Activated naive CD4-positive, alpha-beta T cell treated with anti-CD3 and anti-CD28 coated beads, Interleukin-2, amount 50 U/mL, for 16 hours (primary cell): ENCODE results near the gene SLC12A5.
"Not testable (repeated sequence)": the region's sequence is repeated elsewhere in the genome, so short reads cannot be mapped to it uniquely, and the experiment has no call there.

Experiments used
- DNase-seq: peaks from one replicate; pipeline ENCODE4 v3.0.0-alpha.2; 2020

Gene SLC12A5

GRCh38 chr20:46028772-46029371 is at the start of gene SLC12A5:
SLC12A5 (plus strand) TSS chr20:46029215; CDS start chr20:46029345, 130 bp downstream.
- no peak for DNase-seq

GRCh38 chr20:45981261-45981660 is 47.8 kb upstream of the SLC12A5 start:
- DNase-seq, result no peak

- DNase-seq, result no peak
Measured at GRCh38 chr20:45983279-45983743, 45.7 kb upstream of the SLC12A5 start.

- DNase-seq, result no peak
Measured at GRCh38 chr20:45985573-45985972, 43.4 kb upstream of the SLC12A5 start.

- peak; percentile 78 for DNase-seq
Measured at GRCh38 chr20:45987108-45987780, 41.8 kb upstream of the SLC12A5 start.

- DNase-seq, result not testable (repeated sequence)
Measured at GRCh38 chr20:45988830-45989229, 40.2 kb upstream of the SLC12A5 start.

GRCh38 chr20:45991616-45992015 is 37.4 kb upstream of the SLC12A5 start:
- DNase-seq, result no peak

- no peak for DNase-seq
Measured at GRCh38 chr20:45993197-45993951, 35.6 kb upstream of the SLC12A5 start.

GRCh38 chr20:45994761-45995493 is 34.1 kb upstream of the SLC12A5 start:
- no peak for DNase-seq

- DNase-seq, result not testable (repeated sequence)
Measured at GRCh38 chr20:45995495-45996097, 33.4 kb upstream of the SLC12A5 start.

- no peak for DNase-seq
Measured at GRCh38 chr20:45997187-45997586, 31.8 kb upstream of the SLC12A5 start.

GRCh38 chr20:45998337-45998736 is 30.7 kb upstream of the SLC12A5 start:
- DNase-seq, result no peak

- DNase-seq, result no peak
Measured at GRCh38 chr20:45998761-45999160, 30.3 kb upstream of the SLC12A5 start.

- no peak for DNase-seq
Measured at GRCh38 chr20:45999557-46000261, 29.3 kb upstream of the SLC12A5 start.

- no peak for DNase-seq
Measured at GRCh38 chr20:46000262-46000996, 28.6 kb upstream of the SLC12A5 start.

- DNase-seq, result no peak
Measured at GRCh38 chr20:46001498-46001897, 27.5 kb upstream of the SLC12A5 start.

GRCh38 chr20:46002008-46002407 is 27.0 kb upstream of the SLC12A5 start:
- DNase-seq, result no peak

- DNase-seq, result no peak
Measured at GRCh38 chr20:46004187-46004586, 24.8 kb upstream of the SLC12A5 start.

- no peak for DNase-seq
Measured at GRCh38 chr20:46004889-46005473, 24.0 kb upstream of the SLC12A5 start.

- DNase-seq, result no peak
Measured at GRCh38 chr20:46006022-46006705, 22.9 kb upstream of the SLC12A5 start.
